Measurements from ENCODE around the gene LAMA2.
"Not testable (repeated sequence)": the region's sequence is repeated elsewhere in the genome, so short reads cannot be mapped to it uniquely, and the experiment has no call there.

Gene LAMA2

DNA sequence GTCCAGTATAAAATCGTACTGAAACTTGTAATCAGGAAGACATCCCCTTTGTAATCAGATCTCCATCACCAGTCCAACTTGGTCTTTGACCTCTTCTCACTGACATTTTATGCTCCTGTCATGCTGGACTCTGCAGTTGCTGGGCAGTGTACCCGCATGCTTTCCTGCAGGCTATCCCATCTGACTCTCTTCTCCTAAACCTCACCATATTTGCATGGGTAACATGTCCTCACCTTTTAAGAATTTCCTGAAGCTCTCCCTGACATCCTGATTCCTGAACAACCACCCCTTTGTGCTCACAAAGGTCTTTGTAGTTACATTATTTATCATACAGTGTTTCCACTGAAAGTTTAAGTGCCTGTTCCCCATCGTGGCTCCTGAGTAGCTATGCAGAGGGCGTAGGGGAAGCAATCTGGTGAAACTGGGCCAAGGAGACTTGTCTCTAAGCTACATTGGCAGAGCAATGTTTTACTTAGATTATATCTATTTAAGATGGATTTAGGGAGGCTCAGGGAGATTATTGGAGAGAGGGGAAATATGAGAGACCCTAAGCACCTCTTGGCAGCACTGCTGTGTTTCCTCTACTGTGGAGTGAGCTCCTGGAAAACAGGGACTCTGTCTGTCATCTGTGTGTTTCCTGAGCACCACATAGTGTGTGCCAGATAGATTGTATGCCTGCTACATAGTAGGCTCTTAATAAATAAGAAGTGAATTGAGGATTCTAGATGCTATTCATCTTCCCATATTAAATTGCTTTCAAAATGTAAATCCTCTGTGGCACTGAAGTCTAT is 124.0 kb downstream of the LAMA2 start:
- in situ Hi-C loops (cut with HindIII; ENCODE audit: low sequenced_read_pairs) = no loop called here

DNA sequence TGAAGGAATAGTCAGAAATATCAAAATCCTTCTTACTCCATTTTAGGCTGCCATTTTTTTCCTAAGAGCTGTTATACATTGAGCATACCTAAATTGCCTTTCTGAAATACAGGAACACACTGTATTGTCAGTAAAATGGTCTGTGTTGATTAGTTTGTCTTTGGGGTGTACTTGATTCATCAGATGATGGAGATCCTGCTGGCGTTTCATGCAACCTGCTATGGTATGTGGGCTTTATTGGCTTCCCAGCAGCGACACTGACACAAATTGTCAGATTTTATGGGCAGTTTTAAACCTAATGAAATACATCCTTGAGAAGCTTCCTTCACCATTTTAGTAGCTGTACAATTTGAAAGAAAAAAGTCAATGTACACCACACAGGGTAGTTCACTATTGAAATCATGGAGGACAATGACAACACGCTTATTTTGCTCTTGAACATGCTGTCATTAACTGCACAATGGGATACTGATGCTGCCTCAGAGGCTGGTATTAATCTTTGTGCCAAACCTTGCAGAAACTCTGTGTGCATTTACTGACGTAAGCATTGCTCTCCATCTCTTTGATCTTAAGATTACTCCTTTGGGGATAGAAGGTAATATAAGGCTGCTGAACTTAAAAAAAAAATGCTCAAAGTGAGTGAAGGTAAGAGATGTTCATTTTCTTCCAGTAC is 124.9 kb downstream of the LAMA2 start:
- in situ Hi-C loops (cut with HindIII; ENCODE audit: low sequenced_read_pairs) = no loop called here

GRCh38 chr6:129008591-129008990 is 125.7 kb downstream of the LAMA2 start:
- in situ Hi-C loops (cut with HindIII; ENCODE audit: low sequenced_read_pairs) = no loop called here

DNA sequence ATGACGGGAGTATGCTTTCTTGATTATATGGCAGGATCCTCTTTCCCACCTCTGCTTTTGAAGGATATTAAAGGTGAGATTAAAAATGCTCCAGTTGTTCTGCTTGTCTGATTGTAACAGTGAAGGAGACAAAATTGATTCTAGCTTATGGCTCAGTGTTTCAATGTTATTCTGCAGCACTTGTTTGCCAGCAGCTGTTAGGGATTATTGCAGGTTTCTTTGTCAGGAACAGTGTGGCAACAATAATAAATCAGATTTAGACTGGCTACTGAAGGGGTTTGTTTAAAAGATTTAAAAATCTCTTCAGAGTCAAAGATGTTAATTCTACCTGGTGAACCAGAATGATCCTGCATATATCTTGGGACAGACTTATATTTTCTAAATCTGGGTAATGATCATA is 126.9 kb downstream of the LAMA2 start:
- in situ Hi-C loops (cut with HindIII; ENCODE audit: low sequenced_read_pairs) = no loop called here

DNA sequence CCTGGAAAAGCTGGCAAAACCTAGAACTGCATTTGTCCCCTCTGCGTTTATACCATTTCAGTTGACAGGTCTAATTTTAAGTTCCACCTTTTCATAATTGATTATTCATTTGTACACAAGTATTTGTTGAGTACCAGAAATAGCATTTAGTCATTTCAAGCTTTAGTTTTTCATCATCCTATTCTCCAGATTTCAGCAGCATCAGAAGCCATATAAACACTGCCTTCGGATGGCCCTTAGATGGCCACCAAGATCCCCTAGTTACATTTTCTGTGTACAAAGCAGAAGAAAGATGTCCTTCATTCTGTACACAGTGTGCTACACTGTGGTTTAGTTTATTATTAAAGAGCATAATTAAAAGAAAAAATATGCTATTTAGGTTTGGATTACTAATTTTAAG is 131.4 kb downstream of the LAMA2 start:
- in situ Hi-C loops (cut with HindIII; ENCODE audit: low sequenced_read_pairs) = no loop called here

DNA sequence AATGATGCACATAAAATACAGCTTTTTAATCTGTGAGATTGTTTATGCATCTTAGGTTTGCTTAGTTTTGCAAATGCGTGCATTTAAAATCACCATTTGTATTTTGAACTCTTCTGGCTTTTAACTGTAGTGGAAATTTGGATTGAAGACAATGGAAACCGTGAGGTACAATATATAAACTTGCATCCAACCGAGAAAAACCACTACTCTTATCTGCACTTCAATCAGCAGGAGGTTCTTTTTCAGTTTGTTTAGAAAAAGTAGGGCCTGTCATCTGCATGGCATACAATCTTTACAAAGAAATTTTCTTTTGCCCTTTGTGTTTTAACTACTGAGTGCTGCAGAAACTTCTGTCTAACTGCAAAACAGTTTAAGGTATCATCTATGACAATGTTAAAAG is 132.8 kb downstream of the LAMA2 start:
- in situ Hi-C loops (cut with HindIII; ENCODE audit: low sequenced_read_pairs) = no loop called here

DNA sequence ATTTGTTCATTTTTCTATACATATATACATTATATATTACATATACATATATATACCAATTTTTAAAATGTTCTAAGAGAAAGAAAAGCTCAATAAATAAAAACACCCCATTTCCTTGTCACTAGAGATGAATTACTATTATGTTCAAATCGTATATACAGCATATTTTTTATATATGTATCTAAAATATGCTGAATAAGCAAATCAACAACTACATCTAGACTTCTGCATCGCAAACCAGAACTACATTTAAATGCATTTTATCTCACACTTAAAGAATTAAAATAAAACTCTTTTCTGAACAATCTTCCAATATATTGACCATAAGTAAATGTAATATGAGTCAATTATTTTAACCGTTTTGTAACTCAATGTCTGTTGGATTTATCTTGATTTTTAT is 133.9 kb downstream of the LAMA2 start:
- in situ Hi-C loops (cut with HindIII; ENCODE audit: low sequenced_read_pairs) = no loop called here

DNA sequence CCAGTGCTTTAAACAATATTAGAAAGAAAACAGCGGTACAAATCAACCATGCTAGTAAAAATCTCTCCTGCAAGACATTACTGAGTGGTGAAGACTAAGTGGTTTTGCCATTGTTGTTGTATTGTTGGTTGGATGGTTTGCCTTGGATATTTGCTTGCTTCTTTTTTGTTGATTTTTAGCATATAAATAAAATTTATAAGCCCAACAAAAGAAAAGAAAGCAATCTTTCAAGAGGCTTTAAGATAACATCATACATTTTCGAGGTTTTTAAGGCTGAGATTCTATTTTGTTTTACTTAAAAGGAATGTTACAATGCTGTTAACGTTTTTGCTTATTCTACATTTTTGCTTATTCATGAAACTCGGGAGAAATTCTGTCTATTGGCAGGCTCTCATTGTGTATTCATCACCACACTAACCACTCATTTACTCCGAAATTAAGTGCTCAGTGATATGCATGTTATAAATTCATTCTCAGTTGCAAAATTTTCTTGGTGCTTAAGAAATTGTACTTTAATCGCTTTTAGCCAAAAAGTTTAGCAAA is 139.1 kb downstream of the LAMA2 start:
- in situ Hi-C loops (cut with HindIII; ENCODE audit: low sequenced_read_pairs) = no loop called here

- in situ Hi-C loops (cut with HindIII; ENCODE audit: low sequenced_read_pairs) = no loop called here
Measured at GRCh38 chr6:129026601-129027000, 143.7 kb downstream of the LAMA2 start.

- in situ Hi-C loops (cut with HindIII; ENCODE audit: low sequenced_read_pairs) = no loop called here
Measured at GRCh38 chr6:129029778-129030177, 146.8 kb downstream of the LAMA2 start.

- in situ Hi-C loops (cut with HindIII; ENCODE audit: low sequenced_read_pairs) = no loop called here
Measured at GRCh38 chr6:129030215-129030614, 147.3 kb downstream of the LAMA2 start.

DNA sequence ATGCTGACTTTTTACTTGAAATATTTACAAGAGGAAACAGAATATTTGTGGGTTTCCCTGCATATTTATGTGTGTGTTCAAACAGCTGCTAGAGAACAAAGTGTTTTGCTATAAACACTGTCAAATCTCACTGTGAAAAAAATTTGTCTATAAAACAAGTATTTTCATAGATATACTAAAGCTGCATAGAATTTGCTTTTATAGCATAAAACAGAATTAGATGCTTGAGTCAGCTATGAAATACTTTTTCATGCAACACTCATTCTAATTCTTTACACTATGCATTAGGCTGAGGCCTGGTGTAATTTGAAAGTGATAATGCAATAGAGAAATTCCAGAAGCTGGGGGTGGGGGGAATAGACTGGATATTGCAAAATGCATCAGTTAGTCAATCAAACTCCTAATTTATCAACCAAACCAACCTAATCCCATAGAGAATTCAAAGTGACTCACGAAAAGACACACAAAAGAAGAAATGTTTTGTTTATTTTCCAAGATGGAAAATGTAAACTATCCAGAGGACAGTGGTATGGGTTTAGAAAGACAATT is 148.2 kb downstream of the LAMA2 start:
- in situ Hi-C loops (cut with HindIII; ENCODE audit: low sequenced_read_pairs) = no loop called here

GRCh38 chr6:129032602-129033001 is 149.7 kb downstream of the LAMA2 start:
- in situ Hi-C loops (cut with HindIII; ENCODE audit: low sequenced_read_pairs) = no loop called here

DNA sequence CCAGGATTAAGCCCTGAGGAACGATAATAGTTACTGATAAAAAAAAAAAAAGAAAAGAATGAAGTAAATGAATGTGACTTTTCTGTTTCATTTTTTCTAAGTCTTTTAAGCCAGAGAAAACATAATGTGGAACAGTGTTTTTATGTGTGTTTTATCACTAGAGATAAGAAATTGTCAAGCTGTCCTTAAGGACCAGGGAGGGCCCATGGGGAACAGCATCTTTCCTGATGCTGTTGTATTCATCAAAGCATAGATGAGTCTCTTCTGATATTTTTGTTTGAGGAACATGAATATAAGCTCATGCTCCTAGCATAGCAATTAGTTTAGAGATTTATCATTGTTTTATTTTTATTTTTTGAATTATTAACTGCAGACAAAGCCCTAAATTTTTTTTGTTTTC is 150.2 kb downstream of the LAMA2 start:
- in situ Hi-C loops (cut with HindIII; ENCODE audit: low sequenced_read_pairs) = no loop called here

DNA sequence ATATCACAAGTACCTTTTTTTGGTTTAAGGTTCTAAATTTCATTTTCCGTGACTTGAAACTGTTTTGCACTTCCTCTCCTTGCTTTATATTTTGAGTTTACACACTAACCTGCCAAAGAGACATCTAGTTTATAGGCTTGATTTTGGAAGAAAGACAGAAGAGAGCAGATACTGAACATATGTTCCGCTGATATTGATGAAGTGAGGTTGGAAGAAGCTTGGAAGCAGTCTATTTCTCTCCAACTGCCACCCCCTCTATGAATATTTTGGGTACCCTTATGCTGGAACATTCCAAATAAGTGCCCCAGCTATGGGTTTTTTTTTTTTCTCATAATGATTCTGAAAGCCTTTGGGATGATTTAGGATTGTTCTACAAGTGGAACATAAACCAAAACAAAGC is 150.6 kb downstream of the LAMA2 start:
- in situ Hi-C loops (cut with HindIII; ENCODE audit: low sequenced_read_pairs) = no loop called here

- in situ Hi-C loops (cut with HindIII; ENCODE audit: low sequenced_read_pairs) = no loop called here
Measured at GRCh38 chr6:129041563-129041962, 158.6 kb downstream of the LAMA2 start.

DNA sequence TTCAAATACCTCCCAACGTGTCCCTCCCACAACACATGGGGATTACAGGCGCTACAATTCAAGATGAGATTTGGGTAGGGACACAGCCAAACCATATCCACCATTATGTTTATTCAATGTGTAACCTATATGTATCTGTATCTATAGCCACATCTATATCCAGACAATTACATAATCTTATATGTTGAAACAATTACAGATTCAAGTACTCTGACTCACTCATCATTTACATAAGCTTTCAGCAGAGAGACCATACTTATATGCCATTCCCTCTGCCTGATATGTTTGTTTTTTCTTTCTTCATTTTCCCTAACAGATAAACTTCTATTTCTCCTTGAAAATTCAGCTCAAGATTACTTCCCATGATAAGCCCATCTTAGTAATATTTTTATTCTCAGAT is 163.6 kb downstream of the LAMA2 start:
- in situ Hi-C loops (cut with HindIII; ENCODE audit: low sequenced_read_pairs) = no loop called here

GRCh38 chr6:129047834-129048233 is 164.9 kb downstream of the LAMA2 start:
- in situ Hi-C loops (cut with HindIII; ENCODE audit: low sequenced_read_pairs) = no loop called here

- in situ Hi-C loops (cut with HindIII; ENCODE audit: low sequenced_read_pairs) = no loop called here
Measured at GRCh38 chr6:129050086-129050485, 167.1 kb downstream of the LAMA2 start.

DNA sequence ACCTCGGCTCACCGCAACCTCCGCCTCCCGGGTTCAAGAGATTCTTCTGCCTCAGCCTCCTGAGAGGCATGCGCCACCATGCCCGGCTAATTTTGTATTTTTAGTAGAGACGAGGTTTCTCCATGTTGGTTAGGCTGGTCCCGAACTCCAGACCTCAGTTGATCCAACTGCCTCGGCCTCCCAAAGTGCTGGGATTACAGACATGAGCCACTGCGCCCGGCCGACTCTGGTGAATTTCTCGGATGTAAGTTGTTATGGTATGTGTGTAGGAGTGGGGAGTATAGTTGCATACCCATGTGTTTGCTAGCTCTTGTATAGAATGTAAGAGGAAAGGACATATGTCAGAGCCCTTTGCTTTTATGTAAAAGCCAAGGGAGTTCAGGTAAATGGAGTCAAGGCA is 170.2 kb downstream of the LAMA2 start:
- in situ Hi-C loops (cut with HindIII; ENCODE audit: low sequenced_read_pairs) = not testable (repeated sequence)

GRCh38 chr6:129055796-129056195 is 172.9 kb downstream of the LAMA2 start:
- in situ Hi-C loops (cut with HindIII; ENCODE audit: low sequenced_read_pairs) = no loop called here

- in situ Hi-C loops (cut with HindIII; ENCODE audit: low sequenced_read_pairs) = no loop called here
Measured at GRCh38 chr6:129059650-129060049, 176.7 kb downstream of the LAMA2 start.
